ENCODE results near the gene CAB39L. TPM values are rescaled to one million over a fixed set of nuclear protein-coding genes. Genes with fewer than 3 reads are reported as not detected.

CAB39L gene
- total RNA-seq, result 5.7 and 6.8 TPM in 2 replicates

- H3K4me3 Mint-ChIP-seq, result peak within 1 kb of the TSS; percentile 95
- peak; percentile 100 for DNase-seq
- peaks cover 19% of the 10 kb centered on the region for H3K36me3 Mint-ChIP-seq (ENCODE audit: low read depth)
- H3K9me3 Mint-ChIP-seq, result no peaks in the 10 kb centered on the region
- peak within 1 kb of the TSS; percentile 98 for H3K27ac Mint-ChIP-seq
- H3K4me1 Mint-ChIP-seq, result peaks cover 44% of the 10 kb centered on the region
- intact Hi-C loops (cut with micrococcal nuclease), result loop anchor here (1.0 to 10.0 kb wide), 9 partner anchors 10 to 559 kb away; partner anchors contain the start of genes CDADC1, FNDC3A, PHF11 and RCBTB1
- peaks cover 2% of the 10 kb centered on the region for H3K27me3 Mint-ChIP-seq
Observed at GRCh38 chr13:49443704-49444523, at the start of gene CAB39L, which contains the start of gene SETDB2. CAB39L (minus strand) TSS chr13:49444064; CDS start chr13:49382910, 61,154 bp downstream. SETDB2 (plus strand) TSS chr13:49444274; CDS start chr13:49451894, 7,620 bp downstream.

DNA sequence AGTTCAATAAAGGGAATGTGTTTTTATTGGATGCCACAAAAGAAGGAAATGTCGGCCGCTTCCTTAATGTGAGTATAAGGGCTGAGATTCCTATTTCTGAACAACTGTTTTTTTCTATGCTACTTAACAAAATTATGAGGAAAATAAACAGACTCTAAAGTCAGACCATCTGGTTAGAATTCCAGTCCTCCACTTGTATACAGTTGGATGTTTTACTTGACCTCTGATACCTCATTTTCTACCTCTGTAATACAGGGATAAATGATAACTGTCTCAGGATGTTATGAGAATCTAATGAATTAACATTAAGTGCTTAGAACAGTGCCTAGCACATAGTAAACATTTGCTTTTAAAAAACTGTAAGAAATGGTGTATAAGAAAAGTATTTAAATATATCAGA, 44.7 kb upstream of the CAB39L start:
- H3K36me3 Mint-ChIP-seq (ENCODE audit: low read depth), result peaks cover 34% of the 10 kb centered on the region
- H3K27me3 Mint-ChIP-seq, result no peaks in the 10 kb centered on the region
- H3K4me1 Mint-ChIP-seq, result peaks cover under 1% of the 10 kb centered on the region
- no peak overlapping the region for H3K4me3 Mint-ChIP-seq
- H3K27ac Mint-ChIP-seq, result no peak overlapping the region
- DNase-seq, result no peak
- intact Hi-C loops (cut with micrococcal nuclease), result no loop called here
- no peaks in the 10 kb centered on the region for H3K9me3 Mint-ChIP-seq

- DNase-seq, result no peak
- no peaks in the 10 kb centered on the region for H3K9me3 Mint-ChIP-seq
- no peaks in the 10 kb centered on the region for H3K27me3 Mint-ChIP-seq
- no peak overlapping the region for H3K4me3 Mint-ChIP-seq
- intact Hi-C loops (cut with micrococcal nuclease), result no loop called here
- peaks cover 54% of the 10 kb centered on the region for H3K36me3 Mint-ChIP-seq (ENCODE audit: low read depth)
- no peaks in the 10 kb centered on the region for H3K4me1 Mint-ChIP-seq
- no peak overlapping the region for H3K27ac Mint-ChIP-seq
Observed at GRCh38 chr13:49481788-49482187, 37.9 kb upstream of the CAB39L start.

DNA sequence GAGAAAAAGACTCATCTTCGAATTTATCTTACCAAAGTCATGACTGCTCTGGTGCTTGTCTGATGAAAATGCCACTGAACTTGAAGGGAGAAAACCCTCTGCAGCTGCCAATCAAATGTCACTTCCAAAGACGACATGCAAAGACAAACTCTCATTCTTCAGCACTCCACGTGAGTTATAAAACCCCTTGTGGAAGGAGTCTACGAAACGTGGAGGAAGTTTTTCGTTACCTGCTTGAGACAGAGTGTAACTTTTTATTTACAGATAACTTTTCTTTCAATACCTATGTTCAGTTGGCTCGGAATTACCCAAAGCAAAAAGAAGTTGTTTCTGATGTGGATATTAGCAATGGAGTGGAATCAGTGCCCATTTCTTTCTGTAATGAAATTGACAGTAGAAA, 32.7 kb upstream of the CAB39L start:
- Mint-ChIP-seq H3K9me3 (no peaks in the 10 kb centered on the region), H3K4me1 (peaks cover 4% of the 10 kb centered on the region), H3K27me3 (no peaks in the 10 kb centered on the region), H3K4me3 (no peak overlapping the region), H3K36me3 (ENCODE audit: low read depth) (peaks cover 43% of the 10 kb centered on the region), H3K27ac (no peak overlapping the region)
- intact Hi-C loops (cut with micrococcal nuclease), result no loop called here
- no peak for DNase-seq

- H3K4me1 Mint-ChIP-seq, result peaks cover 4% of the 10 kb centered on the region
- H3K27me3 Mint-ChIP-seq, result no peaks in the 10 kb centered on the region
- H3K4me3 Mint-ChIP-seq, result no peak overlapping the region
- DNase-seq, result no peak
- H3K27ac Mint-ChIP-seq, result no peak overlapping the region
- intact Hi-C loops (cut with micrococcal nuclease), result no loop called here
- no peaks in the 10 kb centered on the region for H3K9me3 Mint-ChIP-seq
- peaks cover 43% of the 10 kb centered on the region for H3K36me3 Mint-ChIP-seq (ENCODE audit: low read depth)
Observed at GRCh38 chr13:49472186-49472585, 28.3 kb upstream of the CAB39L start.

GRCh38 chr13:49466292-49466838, 22.5 kb upstream of the CAB39L start:
- Mint-ChIP-seq H3K36me3 (ENCODE audit: low read depth) (peaks cover 68% of the 10 kb centered on the region), H3K27ac (no peak overlapping the region), H3K4me1 (no peaks in the 10 kb centered on the region), H3K4me3 (no peak overlapping the region), H3K27me3 (no peaks in the 10 kb centered on the region), H3K9me3 (peaks cover 3% of the 10 kb centered on the region)
- no peak for DNase-seq
- intact Hi-C loops (cut with micrococcal nuclease), result no loop called here

DNA sequence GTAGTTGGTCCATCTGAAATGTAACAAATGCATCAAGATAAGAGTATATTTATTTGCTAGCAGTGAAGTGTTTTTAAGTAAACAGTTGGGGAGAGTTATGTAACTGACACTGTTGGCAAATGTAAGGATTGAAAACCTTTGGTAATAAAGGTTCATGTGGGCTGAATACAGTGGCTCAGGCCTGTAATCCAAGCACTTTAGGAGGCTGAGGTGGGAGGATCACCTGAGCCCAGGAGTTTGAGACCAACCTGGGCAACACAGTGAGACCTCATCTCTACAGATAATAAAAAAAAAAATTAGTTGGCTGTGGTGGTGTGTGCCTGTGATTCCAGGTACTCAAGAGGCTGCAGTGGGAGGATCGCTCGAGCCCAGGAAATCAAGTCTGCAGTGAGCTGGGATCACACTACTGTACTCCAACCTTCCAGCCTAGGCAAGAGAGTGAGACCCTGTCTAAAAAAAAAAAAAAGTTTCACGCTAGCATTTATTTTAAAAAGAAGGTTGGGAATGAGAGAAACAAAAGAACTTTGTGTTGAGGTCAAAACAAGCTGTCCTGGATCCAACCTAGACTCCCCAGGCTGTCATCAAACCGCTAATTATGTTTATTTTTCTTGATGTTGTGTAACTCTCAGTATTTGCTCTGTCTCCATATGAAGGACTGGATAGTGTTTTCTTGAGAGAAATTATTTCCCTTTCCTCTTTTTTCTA, 20.9 kb upstream of the CAB39L start:
- intact Hi-C loops (cut with micrococcal nuclease), result no loop called here
- H3K36me3 Mint-ChIP-seq (ENCODE audit: low read depth), result peaks cover 71% of the 10 kb centered on the region
- H3K27ac Mint-ChIP-seq, result no peak overlapping the region
- no peak overlapping the region for H3K4me3 Mint-ChIP-seq
- peaks cover 3% of the 10 kb centered on the region for H3K9me3 Mint-ChIP-seq
- no peak for DNase-seq
- H3K27me3 Mint-ChIP-seq, result no peaks in the 10 kb centered on the region
- no peaks in the 10 kb centered on the region for H3K4me1 Mint-ChIP-seq

DNA sequence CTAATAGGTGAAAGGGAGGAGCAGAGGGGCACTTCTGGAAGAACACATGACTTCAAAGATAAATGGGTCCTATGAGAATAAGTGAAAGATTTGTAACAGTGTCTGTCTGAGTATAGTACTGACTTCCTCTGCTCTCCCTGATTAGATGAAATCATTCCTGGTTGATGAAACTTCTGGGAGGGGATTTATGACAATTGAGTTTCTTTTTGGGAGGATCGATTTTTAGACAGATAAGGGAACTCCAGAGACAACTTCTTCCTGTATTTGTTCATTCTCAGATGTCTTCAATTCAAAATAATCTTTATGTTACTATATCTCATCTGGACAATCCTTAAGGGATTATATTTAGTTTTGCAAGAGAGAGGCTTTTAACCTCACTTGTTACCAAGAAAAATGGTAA, 20.2 kb upstream of the CAB39L start:
- Mint-ChIP-seq H3K27me3 (no peaks in the 10 kb centered on the region), H3K36me3 (ENCODE audit: low read depth) (peaks cover 65% of the 10 kb centered on the region), H3K9me3 (peaks cover 3% of the 10 kb centered on the region), H3K4me3 (no peak overlapping the region), H3K27ac (no peak overlapping the region), H3K4me1 (no peaks in the 10 kb centered on the region)
- intact Hi-C loops (cut with micrococcal nuclease), result no loop called here
- DNase-seq, result no peak

DNA sequence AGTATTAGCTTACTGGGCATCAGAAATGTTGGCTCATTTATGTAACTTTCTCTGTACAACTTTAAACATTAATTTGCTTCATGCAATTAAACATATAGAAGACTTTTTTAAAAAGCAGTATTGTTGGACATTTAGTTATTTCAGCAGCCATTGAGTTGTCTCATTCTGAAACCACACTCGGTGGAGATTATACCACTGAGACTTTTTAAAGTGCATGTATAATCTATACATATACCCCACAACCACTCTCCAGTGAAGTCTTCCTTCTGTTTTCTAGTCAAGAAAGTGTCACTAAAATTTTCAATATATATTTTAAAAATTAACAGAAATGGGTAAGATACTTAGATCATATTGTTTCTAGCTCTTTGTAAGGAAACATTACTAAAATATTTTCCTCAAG, 15.7 kb upstream of the CAB39L start:
- no peak for DNase-seq
- peaks cover 53% of the 10 kb centered on the region for H3K36me3 Mint-ChIP-seq (ENCODE audit: low read depth)
- peaks cover 3% of the 10 kb centered on the region for H3K9me3 Mint-ChIP-seq
- H3K4me1 Mint-ChIP-seq, result peaks cover 4% of the 10 kb centered on the region
- H3K4me3 Mint-ChIP-seq, result no peak overlapping the region
- intact Hi-C loops (cut with micrococcal nuclease), result no loop called here
- H3K27me3 Mint-ChIP-seq, result no peaks in the 10 kb centered on the region
- H3K27ac Mint-ChIP-seq, result no peak overlapping the region

DNA sequence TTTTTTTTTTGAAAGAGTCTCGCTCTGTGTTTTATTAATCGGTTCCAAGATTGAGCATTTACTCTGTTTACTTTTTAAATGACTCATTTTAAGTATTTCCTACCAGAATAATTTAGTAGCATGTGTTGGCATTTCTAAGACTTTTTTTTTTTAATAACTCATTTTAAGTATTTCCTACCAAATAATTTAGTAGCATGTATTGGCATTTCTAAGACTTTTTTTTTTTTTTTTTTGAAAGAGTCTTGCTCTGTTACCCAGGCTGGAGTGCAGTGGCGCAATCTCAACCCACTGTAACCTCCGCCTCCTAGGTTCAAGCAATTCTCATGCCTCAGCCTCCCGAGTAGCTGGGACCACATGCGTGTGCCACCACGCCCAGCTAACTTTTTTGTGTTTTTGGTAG, 13.4 kb upstream of the CAB39L start:
- H3K27me3 Mint-ChIP-seq, result no peaks in the 10 kb centered on the region
- H3K36me3 Mint-ChIP-seq (ENCODE audit: low read depth), result peaks cover 42% of the 10 kb centered on the region
- H3K4me3 Mint-ChIP-seq, result no peak overlapping the region
- peaks cover 14% of the 10 kb centered on the region for H3K4me1 Mint-ChIP-seq
- intact Hi-C loops (cut with micrococcal nuclease), result no loop called here
- no peak for DNase-seq
- no peak overlapping the region for H3K27ac Mint-ChIP-seq
- peaks cover 2% of the 10 kb centered on the region for H3K9me3 Mint-ChIP-seq

DNA sequence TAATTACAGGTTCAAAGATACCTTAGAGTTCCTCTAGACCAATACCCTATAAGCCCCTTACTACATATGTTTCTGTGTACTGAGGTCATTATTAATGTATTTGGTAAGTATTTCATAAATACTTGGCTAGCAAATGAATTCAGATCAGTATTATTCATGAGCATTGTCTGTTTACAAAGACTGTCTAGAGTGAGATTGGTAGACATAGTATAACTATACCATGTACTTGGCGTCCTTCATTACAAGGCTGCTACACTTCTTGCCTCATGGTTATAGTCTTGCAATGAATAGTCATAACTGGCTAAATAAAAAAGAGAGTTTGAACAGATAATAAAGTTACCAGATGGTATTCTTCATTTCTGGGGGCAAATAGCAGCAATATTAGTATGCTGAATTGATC, 12.3 kb upstream of the CAB39L start:
- no peak for DNase-seq
- Mint-ChIP-seq H3K27ac (no peak overlapping the region), H3K9me3 (no peaks in the 10 kb centered on the region), H3K36me3 (ENCODE audit: low read depth) (peaks cover 35% of the 10 kb centered on the region), H3K27me3 (no peaks in the 10 kb centered on the region), H3K4me3 (no peak overlapping the region), H3K4me1 (peaks cover 14% of the 10 kb centered on the region)
- intact Hi-C loops (cut with micrococcal nuclease), result no loop called here

DNA sequence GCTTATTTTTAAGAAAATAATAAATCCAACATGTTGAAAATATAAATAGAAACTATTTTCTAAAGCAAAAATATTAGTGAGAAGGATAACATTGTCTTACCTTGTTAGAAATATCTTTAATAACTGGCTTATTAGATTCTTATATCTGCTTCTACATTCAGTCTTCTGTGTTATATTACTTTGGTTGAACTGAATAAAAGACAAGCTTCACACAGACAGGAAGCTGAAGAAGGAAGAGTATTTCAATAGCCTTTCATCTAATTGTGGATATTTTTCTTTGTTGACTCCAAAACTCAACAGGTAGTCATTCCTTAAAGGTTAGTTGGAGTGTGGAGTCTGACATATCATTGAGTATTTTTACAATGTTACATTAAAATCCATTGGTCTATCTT, 11.1 kb upstream of the CAB39L start:
- intact Hi-C loops (cut with micrococcal nuclease), result no loop called here
- H3K27ac Mint-ChIP-seq, result peak overlapping the region; percentile 15
- no peak overlapping the region for H3K4me3 Mint-ChIP-seq
- peaks cover 19% of the 10 kb centered on the region for H3K4me1 Mint-ChIP-seq
- H3K27me3 Mint-ChIP-seq, result no peaks in the 10 kb centered on the region
- DNase-seq, result no peak
- H3K9me3 Mint-ChIP-seq, result no peaks in the 10 kb centered on the region
- peaks cover 31% of the 10 kb centered on the region for H3K36me3 Mint-ChIP-seq (ENCODE audit: low read depth)

GRCh38 chr13:49454388-49455006, 10.6 kb upstream of the CAB39L start:
- no peak for DNase-seq
- peaks cover 36% of the 10 kb centered on the region for H3K36me3 Mint-ChIP-seq (ENCODE audit: low read depth)
- H3K4me1 Mint-ChIP-seq, result peaks cover 24% of the 10 kb centered on the region
- peak overlapping the region; percentile 52 for H3K27ac Mint-ChIP-seq
- H3K27me3 Mint-ChIP-seq, result no peaks in the 10 kb centered on the region
- peak overlapping the region; percentile 43 for H3K4me3 Mint-ChIP-seq
- intact Hi-C loops (cut with micrococcal nuclease), result loop anchor here (1.0 kb wide), 1 partner anchor 10 kb away; the partner anchor contains the start of genes CAB39L and SETDB2
- H3K9me3 Mint-ChIP-seq, result no peaks in the 10 kb centered on the region

GRCh38 chr13:49453465-49453864, 9.6 kb upstream of the CAB39L start:
- Mint-ChIP-seq H3K36me3 (ENCODE audit: low read depth) (peaks cover 45% of the 10 kb centered on the region), H3K9me3 (no peaks in the 10 kb centered on the region), H3K27me3 (no peaks in the 10 kb centered on the region), H3K4me3 (no peak overlapping the region), H3K27ac (no peak overlapping the region), H3K4me1 (peaks cover 31% of the 10 kb centered on the region)
- intact Hi-C loops (cut with micrococcal nuclease), result no loop called here
- no peak for DNase-seq

All from activated CD4-positive, alpha-beta T cell treated with anti-CD3 and anti-CD28 coated beads, Interleukin-2, amount 10 ng/mL, durations not matched to agents 24 days and 14 days (primary cell).